HG02588 (cell line): Measurements from ENCODE around the gene CRYAA.
"Not testable (repeated sequence)": the region's sequence is repeated elsewhere in the genome, so short reads cannot be mapped to it uniquely, and the experiment has no call there.

Source experiments
- ATAC-seq: cut with Tn5 transposase; IDR thresholded peaks from one replicate; pipeline ENCODE4 v1.9.1; 2021; ENCODE audit warnings: mild to moderate bottlenecking, moderate library complexity; ENCODE audit not compliant: unreplicated experiment

CRYAA gene

GRCh38 chr21:43168708-43169107 is at the start of gene CRYAA:
TSS of gene CRYAA (plus strand) at chr21:43169008. CDS start at chr21:43169100, 92 bp downstream.
- not testable (repeated sequence) for ATAC-seq

- not testable (repeated sequence) for ATAC-seq
These were observed 38.7 kb upstream of the CRYAA start for GRCh38 chr21:43130094-43130493.

GRCh38 chr21:43134520-43134919 is 34.3 kb upstream of the CRYAA start:
- not testable (repeated sequence) for ATAC-seq

GRCh38 chr21:43138944-43139343 is 29.9 kb upstream of the CRYAA start:
- not testable (repeated sequence) for ATAC-seq

- not testable (repeated sequence) for ATAC-seq
These were observed 27.4 kb upstream of the CRYAA start for GRCh38 chr21:43141407-43141806.

- ATAC-seq: not testable (repeated sequence)
These were observed 22.2 kb upstream of the CRYAA start for GRCh38 chr21:43146637-43147036.

GRCh38 chr21:43147999-43148398 is 20.8 kb upstream of the CRYAA start:
- ATAC-seq: not testable (repeated sequence)

GRCh38 chr21:43149344-43149743 is 19.5 kb upstream of the CRYAA start:
- not testable (repeated sequence) for ATAC-seq

GRCh38 chr21:43153601-43154000 is 15.2 kb upstream of the CRYAA start:
- ATAC-seq: not testable (repeated sequence)

GRCh38 chr21:43159279-43160175 is 9.3 kb upstream of the CRYAA start:
- ATAC-seq: not testable (repeated sequence)

- not testable (repeated sequence) for ATAC-seq
These were observed 6.7 kb upstream of the CRYAA start for GRCh38 chr21:43161826-43162707.

GRCh38 chr21:43162708-43163205 is 6.1 kb upstream of the CRYAA start:
- not testable (repeated sequence) for ATAC-seq

GRCh38 chr21:43164823-43165222 is 4.0 kb upstream of the CRYAA start:
- ATAC-seq: peak; percentile 44

GRCh38 chr21:43165734-43166133 is 3.1 kb upstream of the CRYAA start:
- not testable (repeated sequence) for ATAC-seq

- not testable (repeated sequence) for ATAC-seq
These were observed 550 bp downstream of the CRYAA start for GRCh38 chr21:43169230-43169886.

- ATAC-seq: not testable (repeated sequence)
These were observed 1.1 kb downstream of the CRYAA start for GRCh38 chr21:43169891-43170290.

GRCh38 chr21:43172812-43173211 is 4.0 kb downstream of the CRYAA start:
- not testable (repeated sequence) for ATAC-seq

GRCh38 chr21:43173438-43173837 is 4.6 kb downstream of the CRYAA start:
- not testable (repeated sequence) for ATAC-seq

GRCh38 chr21:43173930-43174329 is 5.1 kb downstream of the CRYAA start:
- ATAC-seq: not testable (repeated sequence)

- ATAC-seq: not testable (repeated sequence)
These were observed 6.2 kb downstream of the CRYAA start for GRCh38 chr21:43174998-43175397.
